CD4-positive, alpha-beta T cell treated with Interferon alpha-2 for 1 hour (primary cell): ENCODE results near the gene DENND5B.
"Not testable (repeated sequence)": the region's sequence is repeated elsewhere in the genome, so short reads cannot be mapped to it uniquely, and the experiment has no call there.

Source experiments
- DNase-seq, 2 donors: peaks; one replicate each; pipeline ENCODE4 v3.0.0-alpha.2; 2020 to 2022

The DENND5B gene

GRCh38 chr12:31501014-31501413, 89.9 kb downstream of the DENND5B start:
- not testable (repeated sequence) for DNase-seq

GRCh38 chr12:31499567-31499966, 91.4 kb downstream of the DENND5B start:
- DNase-seq, result no peak

GRCh38 chr12:31498424-31498823, 92.5 kb downstream of the DENND5B start:
- DNase-seq, result no peak

GRCh38 chr12:31496257-31496656, 94.7 kb downstream of the DENND5B start:
- no peak for DNase-seq

GRCh38 chr12:31494455-31494854, 96.5 kb downstream of the DENND5B start:
- DNase-seq, result no peak

- no peak for DNase-seq
Observed at GRCh38 chr12:31492599-31493196, 98.2 kb downstream of the DENND5B start.

GRCh38 chr12:31491841-31492598, 98.9 kb downstream of the DENND5B start:
- DNase-seq, result no peak

GRCh38 chr12:31491241-31491794, 99.6 kb downstream of the DENND5B start:
- DNase-seq, result no peak

- no peak for DNase-seq
Observed at GRCh38 chr12:31488737-31489338, 102.1 kb downstream of the DENND5B start.

- DNase-seq, result no peak
Observed at GRCh38 chr12:31485571-31485970, 105.4 kb downstream of the DENND5B start.

GRCh38 chr12:31482816-31483215, 108.1 kb downstream of the DENND5B start:
- no peak for DNase-seq

GRCh38 chr12:31481415-31481814, 109.5 kb downstream of the DENND5B start:
- DNase-seq, result no peak

- DNase-seq, result no peak
Observed at GRCh38 chr12:31479516-31480210, 111.3 kb downstream of the DENND5B start.

GRCh38 chr12:31478898-31479297, 112.0 kb downstream of the DENND5B start:
- no peak for DNase-seq

GRCh38 chr12:31478425-31478824, 112.5 kb downstream of the DENND5B start:
- no peak for DNase-seq

GRCh38 chr12:31477687-31478086, 113.2 kb downstream of the DENND5B start:
- DNase-seq, result no peak

- no peak for DNase-seq
Observed at GRCh38 chr12:31476437-31476836, 114.5 kb downstream of the DENND5B start.

GRCh38 chr12:31475610-31476009, 115.3 kb downstream of the DENND5B start:
- not testable (repeated sequence) for DNase-seq

- DNase-seq, result no peak
Observed at GRCh38 chr12:31474751-31475150, 116.2 kb downstream of the DENND5B start.

GRCh38 chr12:31471823-31472222, 119.1 kb downstream of the DENND5B start:
- DNase-seq, result no peak

GRCh38 chr12:31471051-31471450, 119.9 kb downstream of the DENND5B start:
- DNase-seq, result no peak

- no peak for DNase-seq
Observed at GRCh38 chr12:31470459-31470858, 120.5 kb downstream of the DENND5B start.

- no peak for DNase-seq
Observed at GRCh38 chr12:31466768-31467167, 124.2 kb downstream of the DENND5B start.
